GM23338 (cell line): Measurements from ENCODE around the gene CBLIF. TPM values are rescaled to one million over a fixed set of nuclear protein-coding genes. Genes with fewer than 3 reads are reported as not detected.

Experiments
- ATAC-seq: fragments of 200-7000 bp; cut with Tn5 transposase; 3 replicates; pipeline ENCODE4 v1.9.1; 2020
- DNase-seq: peaks from one replicate; pipeline ENCODE4 v3.0.0-alpha.2; 2015; ENCODE audit warnings: low spot score
- H2AFZ ChIP-seq: fragments of 200-600 bp; sonication (generic); 2 replicates; pipeline ENCODE4 v1.8.0; 2016; ENCODE audit warnings: antibody characterized with exemption, mild to moderate bottlenecking, moderate library complexity
- H3F3A ChIP-seq: fragments of 200-600 bp; sonication (generic); replicated peaks from 2 replicates; pipeline ENCODE4 v1.8.0; 2017; ENCODE audit warnings: antibody characterized with exemption, mixed run types, low read depth
- H3K27ac ChIP-seq: fragments of 200-600 bp; sonication (generic); 2 replicates; pipeline ENCODE4 v1.6.1; 2016; ENCODE audit warnings: low read depth
- H3K27me3 ChIP-seq: fragments of 200-600 bp; sonication (generic); 2 replicates; pipeline ENCODE4 v1.8.0; 2016; ENCODE audit warnings: mild to moderate bottlenecking, mixed run types, moderate library complexity; ENCODE audit not compliant: insufficient read depth
- H3K36me3 ChIP-seq: fragments of 200-600 bp; sonication (generic); 2 replicates; pipeline ENCODE4 v1.8.0; 2016; ENCODE audit warnings: mild to moderate bottlenecking; ENCODE audit not compliant: insufficient read depth
- H3K4me1 ChIP-seq: fragments of 200-600 bp; sonication (generic); 2 replicates; pipeline ENCODE4 v1.8.0; 2016; ENCODE audit warnings: mild to moderate bottlenecking, moderate library complexity; ENCODE audit not compliant: insufficient read depth
- H3K4me2 ChIP-seq: fragments of 200-600 bp; sonication (generic); 2 replicates; pipeline ENCODE4 v1.7.1; 2017; ENCODE audit warnings: mixed run types
- H3K4me3 ChIP-seq: fragments of 200-600 bp; sonication (generic); 2 replicates; pipeline ENCODE4 v1.6.1; 2016; ENCODE audit warnings: mixed run types
- H3K79me2 ChIP-seq: fragments of 200-600 bp; sonication (generic); replicated peaks from 2 replicates; pipeline ENCODE4 v1.8.0; 2017; ENCODE audit warnings: mild to moderate bottlenecking; ENCODE audit not compliant: insufficient read depth
- H3K9me2 ChIP-seq: fragments of 200-600 bp; sonication (generic); 2 replicates; pipeline ENCODE4 v1.8.0; 2017; ENCODE audit not compliant: insufficient read depth
- H4K20me1 ChIP-seq: fragments of 200-600 bp; sonication (generic); replicated peaks from 2 replicates; pipeline ENCODE4 v1.8.0; 2017; ENCODE audit warnings: mild to moderate bottlenecking; ENCODE audit not compliant: insufficient read depth
- H3K27ac Mint-ChIP-seq: 2 replicates; pipeline ENCODE4 v1.8.0; 2020; ENCODE audit warnings: inconsistent platforms, mild to moderate bottlenecking, moderate library complexity, mixed read lengths
- H3K27me3 Mint-ChIP-seq: 3 replicates; pipeline ENCODE4 v1.8.0; 2022; ENCODE audit warnings: low read depth, mild to moderate bottlenecking, moderate library complexity, mixed read lengths, inconsistent platforms; ENCODE audit not compliant: insufficient read depth, poor library complexity
- H3K36me3 Mint-ChIP-seq: 3 replicates; pipeline ENCODE4 v1.8.0; 2021; ENCODE audit warnings: low read depth, mild to moderate bottlenecking, inconsistent platforms, moderate library complexity, mixed read lengths
- H3K4me1 Mint-ChIP-seq: 3 replicates; pipeline ENCODE4 v1.8.0; 2020; ENCODE audit warnings: mild to moderate bottlenecking, inconsistent platforms, mixed read lengths
- H3K4me3 Mint-ChIP-seq: 3 replicates; pipeline ENCODE4 v1.8.0; 2021; ENCODE audit warnings: moderate library complexity, mild to moderate bottlenecking, inconsistent platforms, mixed read lengths
- H3K9me3 Mint-ChIP-seq: 3 replicates; pipeline ENCODE4 v1.8.0; 2020; ENCODE audit warnings: moderate library complexity, mild to moderate bottlenecking, inconsistent platforms, mixed read lengths
- CREB1 ChIP-seq: fragments of 250-450 bp; sonication (Bioruptor Pico); IDR thresholded peaks from 2 replicates; pipeline ENCODE4 v1.5.0; 2020; ENCODE audit warnings: low read depth, mild to moderate bottlenecking, moderate library complexity
- EZH2 ChIP-seq: fragments of 200-600 bp; sonication (generic); IDR thresholded peaks from one replicate; pipeline ENCODE4 v1.8.0; 2017; ENCODE audit warnings: antibody characterized with exemption, mild to moderate bottlenecking, low read depth; ENCODE audit not compliant: unreplicated experiment
- EZH2phosphoT487 ChIP-seq: fragments of 200-600 bp; sonication (generic); IDR thresholded peaks from one replicate; pipeline ENCODE4 v1.8.1; 2018; ENCODE audit warnings: antibody characterized with exemption; ENCODE audit not compliant: unreplicated experiment
- JUNB ChIP-seq: IDR thresholded peaks from one replicate; pipeline ENCODE4 v1.6.1; 2016; ENCODE audit warnings: antibody characterized with exemption; ENCODE audit not compliant: unreplicated experiment
- NANOG ChIP-seq: IDR thresholded peaks from 2 replicates; pipeline ENCODE4 v1.6.1; 2016; ENCODE audit warnings: antibody characterized with exemption, borderline replicate concordance
- POLR2AphosphoS5 ChIP-seq: IDR thresholded peaks from 2 replicates; pipeline ENCODE4 v1.6.1; 2016; ENCODE audit warnings: antibody characterized with exemption, low read depth
- STAT1 ChIP-seq: IDR thresholded peaks from one replicate; pipeline ENCODE4 v1.6.1; 2016; ENCODE audit warnings: antibody characterized with exemption; ENCODE audit not compliant: unreplicated experiment
- ZNF114 ChIP-seq: fragments of 250-450 bp; sonication (Bioruptor Pico); IDR thresholded peaks from 2 replicates; pipeline ENCODE4 v1.5.0; 2020; ENCODE audit warnings: mild to moderate bottlenecking, moderate library complexity
- ZNF331 ChIP-seq: fragments of 250-450 bp; sonication (Bioruptor Pico); IDR thresholded peaks from 2 replicates; pipeline ENCODE4 v1.5.0; 2020; ENCODE audit warnings: low read depth, mild to moderate bottlenecking, moderate library complexity
- polyA plus RNA-seq: library from polyadenylated mRNA; unstranded; fragments of >200 nt; fragmentation: Nextera tagmentation; extraction: Ambion mirVana; gene quantifications from 2 replicates; pipeline ENCODE4 v1.2.1, GENCODE V29; 2016
- total RNA-seq: library from RNA; depleted of rRNA; stranded (reverse); fragments of >200 nt; shearing (Covaris generic); gene quantifications from 2 replicates; pipeline ENCODE4 v1.2.3, GENCODE V29; 2014
- TF ChIP-seq, protein P1 (sequence below), 2 experiments: fragments of 200-600 bp in 1 of 2; sonication (generic) in 1 of 2; conservative IDR thresholded peaks; 2 replicates each; pipeline versions ENCODE4 v1.5.1 to v1.6.1; 2016 to 2017; ENCODE audit warnings: antibody characterized with exemption in 2 of 2, low read depth in 2 of 2, mild to moderate bottlenecking in 2 of 2, moderate library complexity in 1 of 2
- TF ChIP-seq, protein P2 (sequence below): IDR thresholded peaks from 2 replicates; pipeline ENCODE4 v1.6.1; 2016; ENCODE audit warnings: antibody characterized with exemption
- TF ChIP-seq, protein P3 (sequence below): fragments of 250-450 bp; sonication (Bioruptor Pico); IDR thresholded peaks from 2 replicates; pipeline ENCODE4 v1.5.0; 2020; ENCODE audit warnings: mild to moderate bottlenecking, moderate library complexity
- TF ChIP-seq, protein P4 (sequence below): IDR thresholded peaks from one replicate; pipeline ENCODE4 v1.6.1; 2018; ENCODE audit warnings: antibody characterized with exemption; ENCODE audit not compliant: unreplicated experiment

CBLIF gene
- total and polyA plus RNA-seq, 2 experiments from 2014 or later, result not detected

DNA sequence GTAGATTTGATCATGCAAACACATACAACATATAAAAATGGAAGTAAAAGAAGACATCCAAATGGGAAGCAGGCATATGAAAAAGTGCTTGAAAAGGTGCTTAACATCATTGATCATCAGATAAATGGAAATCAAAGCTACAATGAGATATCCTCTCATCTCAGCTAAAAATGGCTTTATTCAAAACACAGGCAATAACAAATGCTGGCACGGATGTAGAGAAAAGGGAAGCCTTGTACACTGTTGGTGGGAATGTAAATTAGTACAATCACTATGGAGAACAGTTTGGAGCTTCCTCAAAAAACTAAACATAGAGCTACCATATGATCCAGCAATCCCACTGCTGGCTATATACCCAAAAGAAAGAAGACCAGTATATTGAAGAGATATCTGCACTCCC lies 21.5 kb upstream of the CBLIF start:
- no peak for ATAC-seq
- H3K9me3 Mint-ChIP-seq, result no peaks in the 10 kb centered on the region; the same call in 2 of the 3 replicates
- no peaks in the 10 kb centered on the region for H3K27me3 Mint-ChIP-seq
- Histone ChIP-seq H3K4me2 (no peak overlapping the region), H4K20me1 (no peaks in the 10 kb centered on the region), H3K79me2 (no peaks in the 10 kb centered on the region), H3K9me2 (no peaks in the 10 kb centered on the region), H3K36me3 (no peaks in the 10 kb centered on the region), H3K4me1 (no peaks in the 10 kb centered on the region), H2AFZ (no peak overlapping the region), H3K27ac (no peak overlapping the region), H3K4me3 (no peak overlapping the region), H3K27me3 (no peaks in the 10 kb centered on the region), H3F3A (no peaks in the 10 kb centered on the region)
- TF ChIP-seq ZNF114 (CRISPR knock-in tag), result no peak
- TF ChIP-seq, protein P1, sequence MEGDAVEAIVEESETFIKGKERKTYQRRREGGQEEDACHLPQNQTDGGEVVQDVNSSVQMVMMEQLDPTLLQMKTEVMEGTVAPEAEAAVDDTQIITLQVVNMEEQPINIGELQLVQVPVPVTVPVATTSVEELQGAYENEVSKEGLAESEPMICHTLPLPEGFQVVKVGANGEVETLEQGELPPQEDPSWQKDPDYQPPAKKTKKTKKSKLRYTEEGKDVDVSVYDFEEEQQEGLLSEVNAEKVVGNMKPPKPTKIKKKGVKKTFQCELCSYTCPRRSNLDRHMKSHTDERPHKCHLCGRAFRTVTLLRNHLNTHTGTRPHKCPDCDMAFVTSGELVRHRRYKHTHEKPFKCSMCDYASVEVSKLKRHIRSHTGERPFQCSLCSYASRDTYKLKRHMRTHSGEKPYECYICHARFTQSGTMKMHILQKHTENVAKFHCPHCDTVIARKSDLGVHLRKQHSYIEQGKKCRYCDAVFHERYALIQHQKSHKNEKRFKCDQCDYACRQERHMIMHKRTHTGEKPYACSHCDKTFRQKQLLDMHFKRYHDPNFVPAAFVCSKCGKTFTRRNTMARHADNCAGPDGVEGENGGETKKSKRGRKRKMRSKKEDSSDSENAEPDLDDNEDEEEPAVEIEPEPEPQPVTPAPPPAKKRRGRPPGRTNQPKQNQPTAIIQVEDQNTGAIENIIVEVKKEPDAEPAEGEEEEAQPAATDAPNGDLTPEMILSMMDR (conservative IDR thresholded peaks at IDR 0.05; ENCODE audit: low read depth in 2 of 2), result no peak
- no peak for TF ChIP-seq CREB1
- TF ChIP-seq JUNB, result no peak
- no peak for TF ChIP-seq ZNF331 (CRISPR knock-in tag)
- TF ChIP-seq, protein P2, sequence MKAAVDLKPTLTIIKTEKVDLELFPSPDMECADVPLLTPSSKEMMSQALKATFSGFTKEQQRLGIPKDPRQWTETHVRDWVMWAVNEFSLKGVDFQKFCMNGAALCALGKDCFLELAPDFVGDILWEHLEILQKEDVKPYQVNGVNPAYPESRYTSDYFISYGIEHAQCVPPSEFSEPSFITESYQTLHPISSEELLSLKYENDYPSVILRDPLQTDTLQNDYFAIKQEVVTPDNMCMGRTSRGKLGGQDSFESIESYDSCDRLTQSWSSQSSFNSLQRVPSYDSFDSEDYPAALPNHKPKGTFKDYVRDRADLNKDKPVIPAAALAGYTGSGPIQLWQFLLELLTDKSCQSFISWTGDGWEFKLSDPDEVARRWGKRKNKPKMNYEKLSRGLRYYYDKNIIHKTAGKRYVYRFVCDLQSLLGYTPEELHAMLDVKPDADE, result no peak
- TF ChIP-seq, protein P3, sequence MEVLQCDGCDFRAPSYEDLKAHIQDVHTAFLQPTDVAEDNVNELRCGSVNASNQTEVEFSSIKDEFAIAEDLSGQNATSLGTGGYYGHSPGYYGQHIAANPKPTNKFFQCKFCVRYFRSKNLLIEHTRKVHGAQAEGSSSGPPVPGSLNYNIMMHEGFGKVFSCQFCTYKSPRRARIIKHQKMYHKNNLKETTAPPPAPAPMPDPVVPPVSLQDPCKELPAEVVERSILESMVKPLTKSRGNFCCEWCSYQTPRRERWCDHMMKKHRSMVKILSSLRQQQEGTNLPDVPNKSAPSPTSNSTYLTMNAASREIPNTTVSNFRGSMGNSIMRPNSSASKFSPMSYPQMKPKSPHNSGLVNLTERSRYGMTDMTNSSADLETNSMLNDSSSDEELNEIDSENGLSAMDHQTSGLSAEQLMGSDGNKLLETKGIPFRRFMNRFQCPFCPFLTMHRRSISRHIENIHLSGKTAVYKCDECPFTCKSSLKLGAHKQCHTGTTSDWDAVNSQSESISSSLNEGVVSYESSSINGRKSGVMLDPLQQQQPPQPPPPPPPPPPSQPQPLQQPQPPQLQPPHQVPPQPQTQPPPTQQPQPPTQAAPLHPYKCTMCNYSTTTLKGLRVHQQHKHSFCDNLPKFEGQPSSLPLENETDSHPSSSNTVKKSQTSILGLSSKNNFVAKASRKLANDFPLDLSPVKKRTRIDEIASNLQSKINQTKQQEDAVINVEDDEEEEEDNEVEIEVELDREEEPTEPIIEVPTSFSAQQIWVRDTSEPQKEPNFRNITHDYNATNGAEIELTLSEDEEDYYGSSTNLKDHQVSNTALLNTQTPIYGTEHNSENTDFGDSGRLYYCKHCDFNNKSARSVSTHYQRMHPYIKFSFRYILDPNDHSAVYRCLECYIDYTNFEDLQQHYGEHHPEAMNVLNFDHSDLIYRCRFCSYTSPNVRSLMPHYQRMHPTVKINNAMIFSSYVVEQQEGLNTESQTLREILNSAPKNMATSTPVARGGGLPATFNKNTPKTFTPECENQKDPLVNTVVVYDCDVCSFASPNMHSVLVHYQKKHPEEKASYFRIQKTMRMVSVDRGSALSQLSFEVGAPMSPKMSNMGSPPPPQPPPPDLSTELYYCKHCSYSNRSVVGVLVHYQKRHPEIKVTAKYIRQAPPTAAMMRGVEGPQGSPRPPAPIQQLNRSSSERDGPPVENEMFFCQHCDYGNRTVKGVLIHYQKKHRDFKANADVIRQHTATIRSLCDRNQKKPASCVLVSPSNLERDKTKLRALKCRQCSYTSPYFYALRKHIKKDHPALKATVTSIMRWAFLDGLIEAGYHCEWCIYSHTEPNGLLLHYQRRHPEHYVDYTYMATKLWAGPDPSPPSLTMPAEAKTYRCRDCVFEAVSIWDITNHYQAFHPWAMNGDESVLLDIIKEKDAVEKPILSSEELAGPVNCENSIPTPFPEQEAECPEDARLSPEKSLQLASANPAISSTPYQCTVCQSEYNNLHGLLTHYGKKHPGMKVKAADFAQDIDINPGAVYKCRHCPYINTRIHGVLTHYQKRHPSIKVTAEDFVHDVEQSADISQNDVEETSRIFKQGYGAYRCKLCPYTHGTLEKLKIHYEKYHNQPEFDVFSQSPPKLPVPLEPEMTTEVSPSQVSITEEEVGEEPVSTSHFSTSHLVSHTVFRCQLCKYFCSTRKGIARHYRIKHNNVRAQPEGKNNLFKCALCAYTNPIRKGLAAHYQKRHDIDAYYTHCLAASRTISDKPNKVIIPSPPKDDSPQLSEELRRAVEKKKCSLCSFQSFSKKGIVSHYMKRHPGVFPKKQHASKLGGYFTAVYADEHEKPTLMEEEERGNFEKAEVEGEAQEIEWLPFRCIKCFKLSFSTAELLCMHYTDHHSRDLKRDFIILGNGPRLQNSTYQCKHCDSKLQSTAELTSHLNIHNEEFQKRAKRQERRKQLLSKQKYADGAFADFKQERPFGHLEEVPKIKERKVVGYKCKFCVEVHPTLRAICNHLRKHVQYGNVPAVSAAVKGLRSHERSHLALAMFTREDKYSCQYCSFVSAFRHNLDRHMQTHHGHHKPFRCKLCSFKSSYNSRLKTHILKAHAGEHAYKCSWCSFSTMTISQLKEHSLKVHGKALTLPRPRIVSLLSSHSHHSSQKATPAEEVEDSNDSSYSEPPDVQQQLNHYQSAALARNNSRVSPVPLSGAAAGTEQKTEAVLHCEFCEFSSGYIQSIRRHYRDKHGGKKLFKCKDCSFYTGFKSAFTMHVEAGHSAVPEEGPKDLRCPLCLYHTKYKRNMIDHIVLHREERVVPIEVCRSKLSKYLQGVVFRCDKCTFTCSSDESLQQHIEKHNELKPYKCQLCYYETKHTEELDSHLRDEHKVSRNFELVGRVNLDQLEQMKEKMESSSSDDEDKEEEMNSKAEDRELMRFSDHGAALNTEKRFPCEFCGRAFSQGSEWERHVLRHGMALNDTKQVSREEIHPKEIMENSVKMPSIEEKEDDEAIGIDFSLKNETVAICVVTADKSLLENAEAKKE (CRISPR knock-in tag), result no peak
- TF ChIP-seq, protein P4, sequence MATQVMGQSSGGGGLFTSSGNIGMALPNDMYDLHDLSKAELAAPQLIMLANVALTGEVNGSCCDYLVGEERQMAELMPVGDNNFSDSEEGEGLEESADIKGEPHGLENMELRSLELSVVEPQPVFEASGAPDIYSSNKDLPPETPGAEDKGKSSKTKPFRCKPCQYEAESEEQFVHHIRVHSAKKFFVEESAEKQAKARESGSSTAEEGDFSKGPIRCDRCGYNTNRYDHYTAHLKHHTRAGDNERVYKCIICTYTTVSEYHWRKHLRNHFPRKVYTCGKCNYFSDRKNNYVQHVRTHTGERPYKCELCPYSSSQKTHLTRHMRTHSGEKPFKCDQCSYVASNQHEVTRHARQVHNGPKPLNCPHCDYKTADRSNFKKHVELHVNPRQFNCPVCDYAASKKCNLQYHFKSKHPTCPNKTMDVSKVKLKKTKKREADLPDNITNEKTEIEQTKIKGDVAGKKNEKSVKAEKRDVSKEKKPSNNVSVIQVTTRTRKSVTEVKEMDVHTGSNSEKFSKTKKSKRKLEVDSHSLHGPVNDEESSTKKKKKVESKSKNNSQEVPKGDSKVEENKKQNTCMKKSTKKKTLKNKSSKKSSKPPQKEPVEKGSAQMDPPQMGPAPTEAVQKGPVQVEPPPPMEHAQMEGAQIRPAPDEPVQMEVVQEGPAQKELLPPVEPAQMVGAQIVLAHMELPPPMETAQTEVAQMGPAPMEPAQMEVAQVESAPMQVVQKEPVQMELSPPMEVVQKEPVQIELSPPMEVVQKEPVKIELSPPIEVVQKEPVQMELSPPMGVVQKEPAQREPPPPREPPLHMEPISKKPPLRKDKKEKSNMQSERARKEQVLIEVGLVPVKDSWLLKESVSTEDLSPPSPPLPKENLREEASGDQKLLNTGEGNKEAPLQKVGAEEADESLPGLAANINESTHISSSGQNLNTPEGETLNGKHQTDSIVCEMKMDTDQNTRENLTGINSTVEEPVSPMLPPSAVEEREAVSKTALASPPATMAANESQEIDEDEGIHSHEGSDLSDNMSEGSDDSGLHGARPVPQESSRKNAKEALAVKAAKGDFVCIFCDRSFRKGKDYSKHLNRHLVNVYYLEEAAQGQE, result no peak
- TF ChIP-seq EZH2, result no peak
- TF ChIP-seq NANOG, result no peak
- no peak for TF ChIP-seq STAT1
- no peak for TF ChIP-seq POLR2AphosphoS5
- TF ChIP-seq EZH2phosphoT487, result no peak
- H3K4me3 Mint-ChIP-seq, result no peak overlapping the region
- no peak for DNase-seq
- no peak overlapping the region for H3K27ac Mint-ChIP-seq
- H3K36me3 Mint-ChIP-seq, result peaks cover 3% of the 10 kb centered on the region; the same call in 1 of the 3 replicates
- no peaks in the 10 kb centered on the region for H3K4me1 Mint-ChIP-seq
